ENCODE data around the gene PVR. TPM values are rescaled to one million over a fixed set of nuclear protein-coding genes. Genes with fewer than 3 reads are reported as not detected.

The PVR gene
- total and polyA plus RNA-seq, 9 of the 15 experiments (the other 6 are each of a cell fraction or from before 2014, with no cell fraction given), result 0.89 to 14.5 (median 9.8) TPM

- TF ChIP-seq ARID3A (IDR thresholded peaks at IDR 0.05; ENCODE audit: borderline replicate concordance, low read depth, low read length) (no peak), SRSF3 (IDR thresholded peaks at IDR 0.05; ENCODE audit: insufficient read depth, low read length) (no peak)
Measured at GRCh38 chr19:44598880-44599279, 44.8 kb upstream of the PVR start (continued).

GRCh38 chr19:44600466-44600865, 43.2 kb upstream of the PVR start:
- ATAC-seq (no peak), DNase-seq (ENCODE audit: extremely low read depth in 1 of 4, low spot score in 3 of 4) (no peak), FAIRE-seq (no peak)
- no peaks in the 10 kb centered on the region for H3K36me3 ChIP-seq (ENCODE audit: control insufficient read depth, insufficient read depth, low read length)
- H3K9me1 ChIP-seq (ENCODE audit: control insufficient read depth, insufficient read depth, low read length), result no peaks in the 10 kb centered on the region
- peaks cover 2 to 6% of the 10 kb centered on the region in 2 experiments; a peak in 4 of 5 replicates for H3K27me3 ChIP-seq (ENCODE audit: control insufficient read depth in 2 of 2, insufficient read depth in 2 of 2, low read length in 2 of 2)
- intact Hi-C loops (cut with micrococcal nuclease) (no loop called here), in situ Hi-C loops (cut with MboI) (no loop called here)
- WGBS (ENCODE audit: insufficient coverage, low coverage, missing lambda C conversion rate), result 4% methylated on average over 4 of the region's 4 CpGs
- H3K27ac ChIP-seq (ENCODE audit: extremely low read depth, low read depth, low read length), result no peak overlapping the region
- H3K79me2 ChIP-seq (ENCODE audit: control insufficient read depth, insufficient read depth, low read length), result no peaks in the 10 kb centered on the region
- no TSS peak for BruUV-seq (replicated peaks)
- TF ChIP-seq ATF6 (CRISPR knock-in tag; IDR thresholded peaks at IDR 0.05) (no peak), BRD4 (IDR thresholded peaks at IDR 0.05) (no peak), CHD2 (IDR thresholded peaks at IDR 0.05; ENCODE audit: low read depth, low read length) (no peak)
- no peak overlapping the region for H2AFZ ChIP-seq (ENCODE audit: low read depth, low read length)
- no peaks in the 10 kb centered on the region; the same call in 1 of the 2 replicates for H4K20me1 ChIP-seq (replicated peaks; ENCODE audit: control insufficient read depth, insufficient read depth, low read length)
- H3K9me3 ChIP-seq (replicated peaks; ENCODE audit: control insufficient read depth, insufficient read depth, low read depth, low read length), result no peaks in the 10 kb centered on the region
- H3K4me3 ChIP-seq, result no peak overlapping the region
- H3K9ac ChIP-seq (ENCODE audit: insufficient read depth in 1 of 2, low read depth in 2 of 2, low read length in 2 of 2), result no peak overlapping the region
- peaks cover 4 to 8% of the 10 kb centered on the region in 2 experiments; a peak in 3 of 5 replicates for H3K4me1 ChIP-seq (replicated peaks in 1 of 2; ENCODE audit: control insufficient read depth in 2 of 2, insufficient read depth in 2 of 2, low read length in 2 of 2)
- H3K4me2 ChIP-seq (ENCODE audit: insufficient read depth, low read length), result no peak overlapping the region
- CTCF ChIA-PET (ENCODE audit: low intra/inter-chr PET ratio), result no interaction called here
- POLR2A ChIA-PET, result interaction anchor here (0.9 to 1.1 kb wide), 2 partner anchors 8 to 9 kb away, joined by 3 to 4 read pairs; no protein-coding TSS in a partner anchor
